Karpas-422 (cell line): Measurements from ENCODE around the gene C20orf204. TPM values are rescaled to one million over a fixed set of nuclear protein-coding genes. Genes with fewer than 3 reads are reported as not detected.
A peak's percentile ranks its signal among the peaks of the same experiment; 100 is the strongest.

Experiments used
- DNase-seq: peaks from one replicate; pipeline ENCODE4 v3.0.0-alpha.2; 2015
- H2AFZ ChIP-seq: fragments of 200-600 bp; sonication (generic); 2 replicates; pipeline ENCODE4 v1.6.1; 2014; ENCODE audit warnings: antibody characterized with exemption, low read length, mixed read lengths
- H3K27ac ChIP-seq: fragments of 200-600 bp; sonication (generic); 2 replicates; pipeline ENCODE4 v1.5.1; 2014; ENCODE audit warnings: mild to moderate bottlenecking, low read length, moderate library complexity
- H3K27me3 ChIP-seq: fragments of 200-600 bp; sonication (generic); 2 replicates; pipeline ENCODE4 v1.6.1; 2014; ENCODE audit warnings: low read length, mixed read lengths
- H3K36me3 ChIP-seq: fragments of 200-600 bp; sonication (generic); 2 replicates; pipeline ENCODE4 v1.6.1; 2014; ENCODE audit warnings: low read length, mixed read lengths; ENCODE audit not compliant: insufficient read depth
- H3K4me1 ChIP-seq: fragments of 200-600 bp; sonication (generic); 2 replicates; pipeline ENCODE4 v1.6.1; 2014; ENCODE audit warnings: mild to moderate bottlenecking, low read length, mixed read lengths
- H3K4me2 ChIP-seq: fragments of 200-600 bp; sonication (generic); 2 replicates; pipeline ENCODE4 v1.6.1; 2014; ENCODE audit warnings: low read length, low read depth, mild to moderate bottlenecking; ENCODE audit not compliant: poor library complexity, severe bottlenecking
- H3K4me3 ChIP-seq: fragments of 200-600 bp; sonication (generic); 2 replicates; pipeline ENCODE4 v1.5.1; 2014; ENCODE audit warnings: mild to moderate bottlenecking, antibody characterized with exemption, low read length, mixed read lengths
- H3K79me2 ChIP-seq: fragments of 200-600 bp; sonication (generic); 2 replicates; pipeline ENCODE4 v1.6.1; 2014; ENCODE audit warnings: mild to moderate bottlenecking, low read length, mixed read lengths
- H3K9ac ChIP-seq: fragments of 200-600 bp; sonication (generic); 2 replicates; pipeline ENCODE4 v1.6.0; 2014; ENCODE audit warnings: low read length
- H3K9me2 ChIP-seq: fragments of 200-600 bp; sonication (generic), shearing (Covaris generic); replicated peaks from 2 replicates; pipeline ENCODE4 v1.6.0; 2014; ENCODE audit warnings: mild to moderate bottlenecking, low read length, moderate library complexity; ENCODE audit not compliant: insufficient read depth
- H3K9me3 ChIP-seq: fragments of 300-700, 200-600 bp; sonication (generic); 2 replicates; pipeline ENCODE4 v1.6.1; 2014; ENCODE audit warnings: low read length, mixed read lengths
- H4K20me1 ChIP-seq: fragments of 200-600 bp; sonication (generic); 2 replicates; pipeline ENCODE4 v1.6.1; 2014; ENCODE audit warnings: mild to moderate bottlenecking, antibody characterized with exemption, low read length, low read depth; ENCODE audit not compliant: insufficient read depth
- total RNA-seq: library from RNA; depleted of rRNA; stranded (reverse); fragments of >200 nt; shearing (Covaris generic); gene quantifications from 2 replicates; pipeline ENCODE4 v1.2.3, GENCODE V29; 2014; ENCODE audit warnings: low replicate concordance

Gene C20orf204
- total RNA-seq, 1 experiment from 2014 or later = 0.45 TPM

GRCh38 chr20:64069209-64069613 is 33.2 kb downstream of the C20orf204 start:
- Histone ChIP-seq H2AFZ (no peak overlapping the region), H3K9ac (peak overlapping the region; percentile 47), H3K4me2 (no peak overlapping the region), H4K20me1 (peaks cover 3% of the 10 kb centered on the region; the same call in 1 of the 2 replicates), H3K79me2 (peaks cover 7% of the 10 kb centered on the region), H3K9me2 (no peaks in the 10 kb centered on the region), H3K4me3 (no peak overlapping the region), H3K4me1 (peaks cover 100% of the 10 kb centered on the region), H3K27me3 (no peaks in the 10 kb centered on the region), H3K36me3 (peaks cover 15% of the 10 kb centered on the region; the same call in 1 of the 2 replicates), H3K9me3 (no peaks in the 10 kb centered on the region), H3K27ac (peak overlapping the region; percentile 100)
- no peak for DNase-seq

- Histone ChIP-seq H2AFZ (no peak overlapping the region), H3K9me3 (no peaks in the 10 kb centered on the region), H3K4me2 (no peak overlapping the region), H3K36me3 (peaks cover 15% of the 10 kb centered on the region; the same call in 1 of the 2 replicates), H3K4me1 (peaks cover 100% of the 10 kb centered on the region), H3K4me3 (no peak overlapping the region), H3K27ac (peak overlapping the region; percentile 100), H3K79me2 (peaks cover 3% of the 10 kb centered on the region; the same call in 1 of the 2 replicates), H3K9me2 (no peaks in the 10 kb centered on the region), H3K9ac (peak overlapping the region; percentile 47), H3K27me3 (no peaks in the 10 kb centered on the region), H4K20me1 (peaks cover 3% of the 10 kb centered on the region; the same call in 1 of the 2 replicates)
- peak; percentile 76 for DNase-seq
Observed at GRCh38 chr20:64069614-64070243, 33.7 kb downstream of the C20orf204 start.

GRCh38 chr20:64070244-64070993 is 34.4 kb downstream of the C20orf204 start:
- H4K20me1 ChIP-seq = peaks cover 3% of the 10 kb centered on the region; the same call in 1 of the 2 replicates
- H3K9me2 ChIP-seq = no peaks in the 10 kb centered on the region
- peak overlapping the region; percentile 10 for H3K4me2 ChIP-seq
- no peak overlapping the region for H2AFZ ChIP-seq
- H3K27me3 ChIP-seq = no peaks in the 10 kb centered on the region
- peaks cover 15% of the 10 kb centered on the region; the same call in 1 of the 2 replicates for H3K36me3 ChIP-seq
- peak overlapping the region; percentile 100 for H3K27ac ChIP-seq
- H3K4me3 ChIP-seq = no peak overlapping the region
- H3K79me2 ChIP-seq = peaks cover 3% of the 10 kb centered on the region; the same call in 1 of the 2 replicates
- no peaks in the 10 kb centered on the region for H3K9me3 ChIP-seq
- DNase-seq = no peak
- peaks cover 100% of the 10 kb centered on the region for H3K4me1 ChIP-seq
- peak overlapping the region; percentile 96 for H3K9ac ChIP-seq

- peak; percentile 86 for DNase-seq
- peak overlapping the region; percentile 18; the same call in 1 of the 2 replicates for H3K4me3 ChIP-seq
- no peaks in the 10 kb centered on the region for H3K9me3 ChIP-seq
- H3K36me3 ChIP-seq = peaks cover 22% of the 10 kb centered on the region
- peaks cover 7% of the 10 kb centered on the region for H3K79me2 ChIP-seq
- no peaks in the 10 kb centered on the region for H3K27me3 ChIP-seq
- peak overlapping the region; percentile 96 for H3K9ac ChIP-seq
- no peaks in the 10 kb centered on the region for H3K9me2 ChIP-seq
- H4K20me1 ChIP-seq = peaks cover 3% of the 10 kb centered on the region; the same call in 1 of the 2 replicates
- no peak overlapping the region for H2AFZ ChIP-seq
- peak overlapping the region; percentile 100 for H3K27ac ChIP-seq
- peak overlapping the region; percentile 61 for H3K4me2 ChIP-seq
- peaks cover 100% of the 10 kb centered on the region for H3K4me1 ChIP-seq
Observed at GRCh38 chr20:64071341-64072332, 35.7 kb downstream of the C20orf204 start.

GRCh38 chr20:64072498-64073063 is 36.6 kb downstream of the C20orf204 start:
- Histone ChIP-seq H2AFZ (no peak overlapping the region), H3K36me3 (peaks cover 22% of the 10 kb centered on the region), H3K4me3 (peak overlapping the region; percentile 18; the same call in 1 of the 2 replicates), H3K27me3 (no peaks in the 10 kb centered on the region), H3K4me1 (peaks cover 100% of the 10 kb centered on the region), H4K20me1 (peaks cover 3% of the 10 kb centered on the region; the same call in 1 of the 2 replicates), H3K9ac (peak overlapping the region; percentile 96), H3K4me2 (peak overlapping the region; percentile 61), H3K79me2 (peaks cover 10% of the 10 kb centered on the region), H3K27ac (peak overlapping the region; percentile 100), H3K9me2 (no peaks in the 10 kb centered on the region), H3K9me3 (no peaks in the 10 kb centered on the region)
- DNase-seq = no peak

GRCh38 chr20:64073476-64074183 is 37.6 kb downstream of the C20orf204 start:
- Histone ChIP-seq H3K27me3 (no peaks in the 10 kb centered on the region), H3K36me3 (peaks cover 22% of the 10 kb centered on the region), H3K9ac (peak overlapping the region; percentile 96), H3K4me2 (peak overlapping the region; percentile 61), H3K4me3 (no peak overlapping the region), H3K27ac (peak overlapping the region; percentile 100), H3K9me2 (no peaks in the 10 kb centered on the region), H3K79me2 (peaks cover 10% of the 10 kb centered on the region), H3K9me3 (no peaks in the 10 kb centered on the region), H2AFZ (no peak overlapping the region), H4K20me1 (peaks cover 3% of the 10 kb centered on the region; the same call in 1 of the 2 replicates), H3K4me1 (peaks cover 94% of the 10 kb centered on the region)
- no peak for DNase-seq

GRCh38 chr20:64074184-64074789 is 38.3 kb downstream of the C20orf204 start:
- DNase-seq = no peak
- H4K20me1 ChIP-seq = peaks cover under 1% of the 10 kb centered on the region; the same call in 1 of the 2 replicates

More at GRCh38 chr20:64074184-64074789, 38.3 kb downstream of the C20orf204 start:
- H3K79me2 ChIP-seq = peaks cover 10% of the 10 kb centered on the region
- H3K9me3 ChIP-seq = no peaks in the 10 kb centered on the region
- H3K4me1 ChIP-seq = peaks cover 88% of the 10 kb centered on the region
- H2AFZ ChIP-seq = no peak overlapping the region
- peaks cover 22% of the 10 kb centered on the region for H3K36me3 ChIP-seq
- H3K4me2 ChIP-seq = peak overlapping the region; percentile 61
- H3K9me2 ChIP-seq = no peaks in the 10 kb centered on the region
- H3K27me3 ChIP-seq = no peaks in the 10 kb centered on the region
- peak overlapping the region; percentile 100 for H3K27ac ChIP-seq
- no peak overlapping the region for H3K4me3 ChIP-seq
- H3K9ac ChIP-seq = peak overlapping the region; percentile 96
